Measurements from ENCODE around the gene PGAP2. TPM values are rescaled to one million over a fixed set of nuclear protein-coding genes. Genes with fewer than 3 reads are reported as not detected.
A peak's percentile ranks its signal among the peaks of the same experiment; 100 is the strongest.
"Not testable (repeated sequence)": the region's sequence is repeated elsewhere in the genome, so short reads cannot be mapped to it uniquely, and the experiment has no call there.

The PGAP2 gene
- total RNA-seq = 20.3 and 22.7 TPM in 2 replicates
- long read RNA-seq, partial matches to known transcripts = 2 of 23 reads
- long read RNA-seq, other reads (novel, unspliced or antisense) = 8 of 23 reads

- Mint-ChIP-seq H3K4me3 (ENCODE audit: unreplicated experiment) (peak within 1 kb of the TSS; percentile 97), H3K27ac (ENCODE audit: unreplicated experiment) (peak within 1 kb of the TSS; percentile 80), H3K36me3 (ENCODE audit: unreplicated experiment) (peaks cover 2% of the 10 kb centered on the region), H3K9me3 (ENCODE audit: unreplicated experiment) (no peaks in the 10 kb centered on the region), H3K27me3 (ENCODE audit: unreplicated experiment) (no peaks in the 10 kb centered on the region), H3K4me1 (ENCODE audit: unreplicated experiment) (peaks cover 10% of the 10 kb centered on the region)
- no peak for DNase-seq (ENCODE audit: extremely low spot score, unreplicated experiment)
- peak; percentile 71 for TF ChIP-seq CTCF (IDR thresholded peaks at IDR 0.05)
Observed at GRCh38 chr11:3807909-3808860, at the start of gene PGAP2. TSS of gene PGAP2 (plus strand) at chr11:3808560. CDS start at chr11:3811260, 2,700 bp downstream.

- Mint-ChIP-seq H3K27me3 (ENCODE audit: unreplicated experiment) (no peaks in the 10 kb centered on the region), H3K4me1 (ENCODE audit: unreplicated experiment) (no peaks in the 10 kb centered on the region), H3K27ac (ENCODE audit: unreplicated experiment) (no peak overlapping the region), H3K36me3 (ENCODE audit: unreplicated experiment) (peaks cover 57% of the 10 kb centered on the region), H3K9me3 (ENCODE audit: unreplicated experiment) (no peaks in the 10 kb centered on the region), H3K4me3 (ENCODE audit: unreplicated experiment) (no peak overlapping the region)
- no peak for DNase-seq (ENCODE audit: extremely low spot score, unreplicated experiment)
- TF ChIP-seq CTCF (IDR thresholded peaks at IDR 0.05) = no peak
Observed at GRCh38 chr11:3764266-3764665, 44.1 kb upstream of the PGAP2 start.

GRCh38 chr11:3766836-3767235 is 41.5 kb upstream of the PGAP2 start:
- not testable (repeated sequence) for H3K4me1 Mint-ChIP-seq (ENCODE audit: unreplicated experiment); H3K27ac Mint-ChIP-seq (ENCODE audit: unreplicated experiment); H3K4me3 Mint-ChIP-seq (ENCODE audit: unreplicated experiment); H3K9me3 Mint-ChIP-seq (ENCODE audit: unreplicated experiment); H3K27me3 Mint-ChIP-seq (ENCODE audit: unreplicated experiment); DNase-seq (ENCODE audit: extremely low spot score, unreplicated experiment)
- peaks cover 57% of the 10 kb centered on the region for H3K36me3 Mint-ChIP-seq (ENCODE audit: unreplicated experiment)

GRCh38 chr11:3767536-3767935 is 40.8 kb upstream of the PGAP2 start:
- Mint-ChIP-seq H3K9me3 (ENCODE audit: unreplicated experiment) (no peaks in the 10 kb centered on the region), H3K27me3 (ENCODE audit: unreplicated experiment) (no peaks in the 10 kb centered on the region), H3K36me3 (ENCODE audit: unreplicated experiment) (peaks cover 54% of the 10 kb centered on the region), H3K4me1 (ENCODE audit: unreplicated experiment) (no peaks in the 10 kb centered on the region), H3K4me3 (ENCODE audit: unreplicated experiment) (no peak overlapping the region), H3K27ac (ENCODE audit: unreplicated experiment) (no peak overlapping the region)
- no peak for TF ChIP-seq CTCF (IDR thresholded peaks at IDR 0.05)
- no peak for DNase-seq (ENCODE audit: extremely low spot score, unreplicated experiment)

GRCh38 chr11:3773180-3773579 is 35.2 kb upstream of the PGAP2 start:
- no peak overlapping the region for H3K4me3 Mint-ChIP-seq (ENCODE audit: unreplicated experiment)
- no peaks in the 10 kb centered on the region for H3K27me3 Mint-ChIP-seq (ENCODE audit: unreplicated experiment)
- H3K27ac Mint-ChIP-seq (ENCODE audit: unreplicated experiment) = no peak overlapping the region

More at GRCh38 chr11:3773180-3773579, 35.2 kb upstream of the PGAP2 start:
- DNase-seq (ENCODE audit: extremely low spot score, unreplicated experiment) = no peak
- no peak for TF ChIP-seq CTCF (IDR thresholded peaks at IDR 0.05)
- H3K4me1 Mint-ChIP-seq (ENCODE audit: unreplicated experiment) = no peaks in the 10 kb centered on the region
- H3K9me3 Mint-ChIP-seq (ENCODE audit: unreplicated experiment) = no peaks in the 10 kb centered on the region
- H3K36me3 Mint-ChIP-seq (ENCODE audit: unreplicated experiment) = peaks cover 49% of the 10 kb centered on the region
